Activated CD4-positive, alpha-beta T cell treated with anti-CD3 and anti-CD28 coated beads for 4 hours (primary cell): ENCODE measurements around the gene BEND5.

Experiments used
- DNase-seq, 2 donors: peaks; one replicate each; pipeline ENCODE4 v3.0.0-alpha.2; 2020

BEND5 gene

DNA sequence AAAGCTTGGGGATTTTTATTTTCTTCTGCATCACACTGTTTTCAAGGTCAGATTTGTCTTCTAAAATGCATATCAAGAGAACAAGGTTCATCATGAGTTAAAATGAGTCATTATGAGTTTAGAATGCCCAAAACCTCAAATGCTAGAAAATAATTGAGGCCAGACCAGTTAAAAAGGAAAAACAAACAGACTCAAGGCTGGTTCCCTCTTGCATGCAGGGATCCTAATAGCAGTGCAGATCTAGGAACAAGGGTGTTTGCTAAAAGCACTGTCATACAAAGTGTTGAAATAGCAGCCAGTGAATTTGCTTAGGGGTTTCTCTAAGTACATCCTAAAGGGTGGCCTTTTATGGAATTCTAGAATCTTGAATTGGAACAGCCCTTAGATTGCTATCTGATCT, 15.3 kb downstream of the BEND5 start:
- DNase-seq: no peak

GRCh38 chr1:48760857-48761256, 15.8 kb downstream of the BEND5 start:
- no peak for DNase-seq

GRCh38 chr1:48758976-48759375, 17.7 kb downstream of the BEND5 start:
- DNase-seq: no peak

GRCh38 chr1:48757363-48757762, 19.3 kb downstream of the BEND5 start:
- no peak for DNase-seq

DNA sequence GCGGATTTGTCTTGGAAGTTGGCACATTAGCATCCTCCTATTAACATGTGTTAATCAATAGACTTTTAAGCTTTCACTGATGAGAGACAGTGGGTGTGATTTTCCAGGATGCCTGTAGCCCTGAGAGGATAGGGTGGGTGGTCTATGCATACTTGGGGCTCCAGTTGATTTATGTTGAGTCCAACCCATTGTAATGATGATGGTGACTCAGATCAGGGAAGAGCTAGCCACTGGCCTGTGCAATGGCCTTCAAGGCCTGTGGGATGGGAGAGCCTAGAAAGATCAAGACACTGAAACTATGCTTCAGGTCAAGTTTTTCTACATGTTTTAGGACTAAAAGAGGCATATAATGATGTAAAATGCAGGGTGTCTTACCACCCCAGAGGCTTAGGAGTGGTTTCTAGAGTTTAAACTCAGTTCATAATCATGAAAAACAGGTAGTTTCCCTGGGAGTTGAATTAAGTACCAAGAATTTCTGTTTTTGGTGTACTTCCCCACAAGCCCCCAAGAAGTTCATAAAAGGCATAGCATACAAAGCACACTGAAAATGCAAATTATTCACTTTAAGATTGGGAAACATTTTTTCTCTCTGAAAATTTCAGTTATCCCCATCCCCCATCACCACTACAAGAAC, 19.9 kb downstream of the BEND5 start:
- no peak for DNase-seq

- no peak for DNase-seq
These were observed 23.4 kb downstream of the BEND5 start for GRCh38 chr1:48753293-48753692.

- no peak for DNase-seq
These were observed 26.6 kb downstream of the BEND5 start for GRCh38 chr1:48750109-48750508.

DNA sequence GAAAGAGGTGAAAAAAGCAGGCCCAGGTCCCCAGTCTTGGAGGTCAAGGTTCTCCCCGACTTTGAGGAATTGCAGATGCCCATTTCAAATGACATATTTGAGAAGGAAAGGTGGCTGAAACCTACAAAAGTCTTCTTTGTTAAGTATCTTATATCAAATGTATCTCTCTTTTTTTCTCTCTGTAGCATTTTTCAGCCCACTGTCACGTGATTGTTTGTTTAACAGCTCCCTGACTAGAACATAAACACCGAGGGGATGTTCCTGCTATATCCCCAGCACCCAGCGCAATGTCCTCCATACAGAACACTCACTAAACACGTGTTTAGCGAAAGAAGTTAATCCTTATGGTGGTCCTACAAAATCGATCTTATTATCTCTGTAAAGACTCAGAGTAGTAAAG, 27.6 kb downstream of the BEND5 start:
- DNase-seq: no peak

DNA sequence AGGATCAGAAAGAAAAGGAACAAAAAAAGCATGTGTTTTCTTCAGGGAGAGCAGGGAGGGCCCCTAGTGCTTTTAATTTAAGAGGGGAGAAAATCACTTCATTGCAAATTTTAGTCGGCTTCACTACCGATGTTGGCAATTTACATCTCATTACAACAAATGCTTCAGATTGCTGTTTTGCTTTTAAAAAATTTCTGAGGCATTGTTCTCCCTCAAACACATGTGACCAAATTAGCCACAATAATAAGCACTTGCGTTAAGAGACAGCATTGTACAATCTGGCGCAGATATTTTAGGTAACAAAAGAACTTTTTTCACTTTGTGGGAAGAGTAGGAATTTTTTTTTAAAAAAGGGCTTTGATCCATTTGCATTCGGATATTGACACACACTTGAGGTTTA, 29.8 kb downstream of the BEND5 start:
- DNase-seq: no peak

- no peak for DNase-seq
These were observed 32.7 kb downstream of the BEND5 start for GRCh38 chr1:48744032-48744431.

- DNase-seq: no peak
These were observed 33.2 kb downstream of the BEND5 start for GRCh38 chr1:48743480-48743879.

GRCh38 chr1:48741380-48741779, 35.3 kb downstream of the BEND5 start:
- DNase-seq: no peak

- no peak for DNase-seq
These were observed 36.1 kb downstream of the BEND5 start for GRCh38 chr1:48740621-48741020.

GRCh38 chr1:48739091-48739490, 37.6 kb downstream of the BEND5 start:
- DNase-seq: no peak

GRCh38 chr1:48738356-48738755, 38.3 kb downstream of the BEND5 start:
- no peak for DNase-seq

DNA sequence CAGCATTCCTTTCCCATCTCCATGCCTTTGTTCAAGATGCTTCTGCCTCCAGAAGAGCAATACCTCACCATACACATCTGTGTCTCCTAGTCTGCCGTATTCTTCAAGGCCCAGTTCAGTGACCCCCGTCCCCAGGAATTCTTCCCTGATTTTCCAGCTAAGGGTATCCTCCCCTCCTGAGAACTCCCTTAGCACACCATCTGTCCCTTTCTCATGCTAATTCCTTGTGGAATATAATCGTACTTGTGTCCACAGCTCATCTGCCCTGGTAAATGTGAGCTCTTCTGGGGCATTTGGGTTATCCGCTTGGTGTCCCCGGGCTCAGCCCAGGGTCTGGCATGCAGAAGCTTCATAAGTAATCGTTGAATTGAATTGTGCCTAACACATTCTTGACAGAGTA, 40.9 kb downstream of the BEND5 start:
- no peak for DNase-seq

- no peak for DNase-seq
These were observed 46.4 kb downstream of the BEND5 start for GRCh38 chr1:48730164-48730910.

DNA sequence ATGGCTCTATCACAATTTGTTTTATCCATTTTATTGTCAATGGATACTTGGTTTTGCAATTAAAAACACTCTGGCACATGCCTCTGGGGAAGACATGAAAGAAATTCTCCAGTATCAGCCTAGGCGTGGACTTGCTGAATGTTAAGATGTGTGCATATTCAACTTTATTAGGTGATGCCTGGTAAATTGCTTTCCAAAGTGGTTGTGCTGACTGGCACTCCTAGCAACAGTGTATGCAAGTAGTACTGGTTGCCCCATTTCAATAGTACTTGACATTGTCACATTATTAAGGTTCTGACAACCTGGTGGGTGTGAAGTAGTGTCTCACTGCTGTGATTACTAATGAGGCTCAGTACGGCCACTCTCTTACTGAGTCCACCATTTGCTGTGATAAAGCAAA, 48.1 kb downstream of the BEND5 start:
- DNase-seq: no peak

GRCh38 chr1:48726557-48727215, 50.0 kb downstream of the BEND5 start:
- no peak for DNase-seq

GRCh38 chr1:48726139-48726538, 50.6 kb downstream of the BEND5 start:
- no peak for DNase-seq

DNA sequence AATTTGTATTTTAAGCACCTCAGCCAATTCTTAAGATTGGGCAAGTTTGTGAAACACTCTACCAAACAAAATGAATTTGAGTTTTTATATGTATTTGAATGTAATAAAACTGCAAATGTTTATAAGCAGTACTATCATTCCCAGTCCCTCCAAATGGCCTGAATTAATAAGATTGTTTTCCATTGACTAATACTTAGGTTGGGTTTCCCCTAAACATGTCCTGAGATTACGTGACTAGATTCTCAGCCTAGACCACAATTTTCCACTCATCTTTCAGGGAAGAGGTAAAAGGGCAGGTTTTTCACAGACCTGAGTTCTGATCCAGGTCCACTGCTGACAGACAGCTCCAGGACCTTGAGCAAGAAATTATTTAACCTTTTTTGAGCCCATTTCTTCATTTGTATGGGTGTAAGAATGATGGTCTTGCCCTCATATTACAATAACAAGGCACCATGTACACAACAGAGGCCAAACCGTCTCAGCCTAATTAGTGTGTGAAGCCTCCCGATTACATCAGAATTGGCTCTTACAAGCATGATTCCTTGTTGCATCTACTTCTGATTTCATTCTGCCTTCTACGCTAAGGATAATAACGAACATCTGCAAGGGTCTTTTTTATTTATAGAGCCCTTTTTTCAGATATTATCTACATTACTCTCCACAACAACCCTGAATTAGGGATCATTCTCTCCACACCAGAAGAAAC, 51.2 kb downstream of the BEND5 start:
- no peak for DNase-seq

DNA sequence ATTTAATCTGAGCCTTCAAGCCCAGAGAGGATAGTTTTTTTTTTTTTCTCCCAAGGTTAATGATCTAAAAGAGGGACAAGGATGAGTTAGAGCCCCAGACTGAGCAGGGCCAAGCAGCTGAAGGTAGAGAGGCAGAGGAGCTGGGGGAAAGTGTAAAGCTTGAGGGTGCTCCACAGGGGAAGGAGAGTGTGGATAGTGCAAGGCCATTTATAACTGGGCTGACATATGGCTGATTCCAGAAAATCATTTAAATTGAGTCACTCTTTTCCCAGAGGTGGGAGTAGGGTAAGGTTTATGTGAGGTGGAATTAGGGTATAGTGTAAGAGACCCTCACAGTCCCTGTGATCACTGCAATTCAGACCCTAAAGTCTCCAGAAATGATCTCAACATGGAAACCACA, 55.8 kb downstream of the BEND5 start:
- no peak for DNase-seq

- no peak for DNase-seq
These were observed 58.0 kb downstream of the BEND5 start for GRCh38 chr1:48718705-48719104.
